HepG2 (cell line): ENCODE data around the gene HS3ST5. TPM values are rescaled to one million over a fixed set of nuclear protein-coding genes. Genes with fewer than 3 reads are reported as not detected.

ENCODE experiments used
- ATAC-seq: fragments of 200-7000 bp; cut with Tn5 transposase; 3 replicates; pipeline ENCODE4 v1.9.1; 2020; ENCODE audit warnings: mild to moderate bottlenecking, moderate library complexity
- BruUV-seq: library from RNA; stranded (reverse); fragments of 400-500 nt; replicated peaks from 2 replicates; lab custom pipeline; 2021; lab: Mats Ljungman, UMichigan
- CTCF ChIA-PET: fragments of 300-600 bp; formaldehyde crosslinking; extraction: SDS; loops from one replicate; lab custom pipeline; 2021; ENCODE audit warnings: low total read pairs, inconsistent platforms, low intra/inter-chr PET ratio; lab: Yijun Ruan, JAX
- POLR2A ChIA-PET: fragments of 350-600 bp; sonication (Branson Sonifier 250); formaldehyde crosslinking; loops from one replicate; lab custom pipeline; 2020; ENCODE audit warnings: antibody characterized with exemption, inconsistent platforms; lab: Yijun Ruan, JAX
- DNase-seq: peaks from one replicate; pipeline ENCODE4 v3.0.0-alpha.2; 2015; ENCODE audit warnings: low spot score
- FAIRE-seq: peaks from 3 replicates; lab custom pipeline; 2011; peaks lifted over from hg19 to GRCh38; lab: Jason Lieb, UNC
- H2AFZ ChIP-seq: one replicate; pipeline ENCODE4 v1.6.1; 2011; ENCODE audit warnings: low read length, inconsistent platforms
- H3K27ac ChIP-seq: fragments of 300-600 bp; 3 replicates; pipeline ENCODE4 v1.8.0; 2011; ENCODE audit warnings: mixed run types, mild to moderate bottlenecking, mixed read lengths, low read length, inconsistent platforms; ENCODE audit not compliant: insufficient read depth; ENCODE audit errors: extremely low read length
- H3K27me3 ChIP-seq, 2 experiments: fragments of 200-600 bp in 1 of 2; 2 replicates in 1 of 2; 3 replicates in 1 of 2; pipeline versions ENCODE4 v1.6.0 to v1.8.0; 2011; ENCODE audit warnings: low read length in 2 of 2, mild to moderate bottlenecking in 2 of 2, moderate library complexity in 2 of 2, inconsistent platforms in 1 of 2; ENCODE audit not compliant: insufficient read depth in 2 of 2, control insufficient read depth in 1 of 2
- H3K36me3 ChIP-seq, 2 experiments: fragments of 200-600 bp in 1 of 2; replicated peaks in 1 of 2; 2 replicates in 1 of 2; 3 replicates in 1 of 2; pipeline versions ENCODE4 v1.5.1 to v1.8.0; 2011; ENCODE audit warnings: low read length in 2 of 2, inconsistent platforms in 1 of 2; ENCODE audit not compliant: insufficient read depth in 2 of 2, control insufficient read depth in 1 of 2
- H3K4me1 ChIP-seq: 2 replicates; pipeline ENCODE4 v1.5.1; 2012; ENCODE audit warnings: low read length, inconsistent platforms; ENCODE audit not compliant: insufficient read depth
- H3K4me2 ChIP-seq: 2 replicates; pipeline ENCODE4 v1.6.0; 2011; ENCODE audit warnings: low read depth, low read length, inconsistent platforms
- H3K4me3 ChIP-seq, 3 experiments: fragments of 200-600 bp in 1 of 3; sonication (generic), shearing (Covaris generic) in 1 of 3; replicated peaks in 1 of 3; 2 replicates each; pipeline ENCODE4 v1.5.1; 2011 to 2016; ENCODE audit warnings: low read length in 3 of 3, inconsistent platforms in 2 of 3, low read depth in 2 of 3, mild to moderate bottlenecking in 2 of 3, control low read depth in 1 of 3, mixed read lengths in 1 of 3; ENCODE audit not compliant: insufficient read depth in 1 of 3
- H3K79me2 ChIP-seq: one replicate; pipeline ENCODE4 v1.6.1; 2011; ENCODE audit warnings: low read length, inconsistent platforms; ENCODE audit not compliant: insufficient read depth
- H3K9ac ChIP-seq: 2 replicates; pipeline ENCODE4 v1.6.0; 2011; ENCODE audit warnings: mild to moderate bottlenecking, low read depth, low read length, inconsistent platforms; ENCODE audit not compliant: insufficient read depth
- H3K9me3 ChIP-seq: 2 replicates; pipeline ENCODE4 v1.5.1; 2012; ENCODE audit warnings: mild to moderate bottlenecking, low read length
- H4K20me1 ChIP-seq: 2 replicates; pipeline ENCODE4 v1.6.0; 2011; ENCODE audit warnings: inconsistent platforms, mild to moderate bottlenecking, low read length, moderate library complexity; ENCODE audit not compliant: insufficient read depth
- DPF2 ChIP-seq: sonication (generic); formaldehyde crosslinking; IDR thresholded peaks from 2 replicates; pipeline ENCODE4 v1.4.0; 2020; ENCODE audit warnings: mild to moderate bottlenecking, low read depth, missing genetic modification reagents, borderline replicate concordance
- IKZF1 ChIP-seq: fragments of 450-650 bp; IDR thresholded peaks from 2 replicates; pipeline ENCODE4 v1.7.1; 2016
- KMT2B ChIP-seq: IDR thresholded peaks from 2 replicates; pipeline ENCODE4 v1.6.1; 2016; ENCODE audit warnings: missing genetic modification reagents, missing compliant biosample characterization
- MIXL1 ChIP-seq: IDR thresholded peaks from 2 replicates; pipeline ENCODE4 v1.6.1; 2016
- NRL ChIP-seq: sonication (generic); formaldehyde crosslinking; IDR thresholded peaks from 2 replicates; pipeline ENCODE4 v1.5.0; 2020; ENCODE audit warnings: missing genetic modification reagents, mild to moderate bottlenecking, moderate library complexity, borderline replicate concordance
- PLRG1 ChIP-seq: fragments of 450-650 bp; conservative IDR thresholded peaks from 2 replicates; pipeline ENCODE4 v1.6.1; 2016
- SIX4 ChIP-seq: sonication (generic); formaldehyde crosslinking; IDR thresholded peaks from 2 replicates; pipeline ENCODE4 v1.4.0; 2020; ENCODE audit warnings: missing genetic modification reagents
- ZBTB42 ChIP-seq: sonication (generic); formaldehyde crosslinking; IDR thresholded peaks from 2 replicates; pipeline ENCODE4 v1.5.0; 2020; ENCODE audit warnings: mild to moderate bottlenecking, missing genetic modification reagents
- ZFP36 ChIP-seq: fragments of 150-350 bp; IDR thresholded peaks from 2 replicates; pipeline ENCODE4 v1.6.1; 2018; ENCODE audit warnings: borderline replicate concordance, low read length, low read depth; ENCODE audit not compliant: partially characterized antibody
- ZIK1 ChIP-seq: sonication (generic); formaldehyde crosslinking; IDR thresholded peaks from 2 replicates; pipeline ENCODE4 v1.5.0; 2020; ENCODE audit warnings: mild to moderate bottlenecking, low read depth, missing genetic modification reagents, borderline replicate concordance
- ZNF577 ChIP-seq: sonication (generic); formaldehyde crosslinking; IDR thresholded peaks from 2 replicates; pipeline ENCODE4 v1.4.0; 2020; ENCODE audit warnings: mild to moderate bottlenecking, low read depth, missing genetic modification reagents, borderline replicate concordance
- WGBS: methylation state at CpG from one replicate; pipeline ENCODE4 v1.1.6; 2017; ENCODE audit warnings: low lambda C conversion rate; 5-methylcytosine and 5-hydroxymethylcytosine counted together
- in situ Hi-C: cut with HindIII; loops from 2 replicates; pipeline ENCODE4 v1.10.0; 2017; ENCODE audit warnings: low pct_unique_long_range_greater_than_20kb; ENCODE audit not compliant: extremely low pct_ligation_motif_present
- intact Hi-C: fragments of 100-400 bp; cut with micrococcal nuclease; formaldehyde crosslinking; loops from one replicate; pipeline ENCODE4 v1.10.0; 2022; ENCODE audit not compliant: unreplicated experiment
- polyA plus RNA-seq, 8 experiments: library from polyadenylated mRNA; depleted of rRNA in 3 of 8; stranded (reverse) in 7 of 8; unstranded in 1 of 8; fragments of >200 nt; fragmentation: Illumina TruSeq in 4 of 8; extraction: Trizol in 4 of 8; gene quantifications; 2 replicates each; pipeline versions ENCODE4 v1.2.1 to v1.2.3, GENCODE V29; 2011 to 2016; ENCODE audit warnings: low read depth in 4 of 8, missing spikeins in 1 of 8, mixed read lengths in 1 of 8; ENCODE audit not compliant: insufficient read depth in 1 of 8
- total RNA-seq, 5 experiments: library from RNA; depleted of rRNA; stranded (reverse); fragments of >200 nt; fragmentation: Illumina TruSeq; extraction: Trizol; gene quantifications; 2 replicates each; pipeline ENCODE4 v1.2.3, GENCODE V29; 2016; ENCODE audit warnings: low read depth in 1 of 5
- TF ChIP-seq, protein P1 (sequence below): sonication (generic); formaldehyde crosslinking; IDR thresholded peaks from 2 replicates; pipeline ENCODE4 v1.4.0; 2020; ENCODE audit warnings: mild to moderate bottlenecking, missing genetic modification reagents, borderline replicate concordance

The HS3ST5 gene
- total and polyA plus RNA-seq, 2 of the 13 experiments (the other 11 are each of a cell fraction or from before 2014, with no cell fraction given), result 1.1 to 1.6 TPM

DNA sequence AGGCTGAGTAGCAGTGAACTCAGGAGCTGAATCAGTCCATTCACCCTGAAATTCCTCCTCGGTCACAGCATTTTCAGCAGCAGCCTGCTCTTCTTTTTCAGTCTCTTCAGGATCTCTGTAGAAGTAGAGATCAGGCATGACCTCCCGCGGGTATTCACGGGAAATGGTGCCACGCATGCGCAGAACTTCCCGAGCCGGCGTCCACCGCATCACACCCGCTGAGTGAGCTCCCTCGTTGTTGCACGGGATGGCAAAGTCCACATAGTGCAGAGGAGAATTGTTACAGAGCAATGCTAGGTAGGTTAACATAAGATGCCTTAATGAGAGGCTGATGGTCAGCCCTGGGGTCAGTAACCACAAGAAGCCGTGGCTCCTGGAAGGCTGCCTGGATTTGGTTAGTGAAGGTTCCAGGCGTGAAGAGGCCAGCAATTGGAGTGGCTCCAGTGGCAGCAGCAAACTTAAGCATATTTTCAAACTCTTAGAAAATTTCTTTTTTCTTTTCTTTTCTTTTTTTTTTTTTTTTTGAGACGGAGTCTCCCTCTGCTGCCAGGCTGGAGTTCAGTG, 258.4 kb downstream of the HS3ST5 start:
- Histone ChIP-seq H3K36me3 (no peaks in the 10 kb centered on the region), H3K9ac (no peak overlapping the region), H2AFZ (no peak overlapping the region), H3K79me2 (no peaks in the 10 kb centered on the region), H3K27me3 (no peaks in the 10 kb centered on the region), H3K4me2 (no peak overlapping the region), H3K4me3 (no peak overlapping the region), H4K20me1 (no peaks in the 10 kb centered on the region), H3K27ac (no peak overlapping the region), H3K4me1 (no peaks in the 10 kb centered on the region), H3K9me3 (no peaks in the 10 kb centered on the region)
- CTCF ChIA-PET, result no interaction called here
- no peak for TF ChIP-seq IKZF1
- no peak for TF ChIP-seq DPF2 (CRISPR knock-in tag)
- no peak for TF ChIP-seq SIX4
- TF ChIP-seq MIXL1, result no peak
- no peak for TF ChIP-seq ZBTB42 (CRISPR knock-in tag)
- TF ChIP-seq ZFP36, result no peak
- TF ChIP-seq ZNF577 (CRISPR knock-in tag), result no peak
- TF ChIP-seq PLRG1, result no peak
- TF ChIP-seq ZIK1 (CRISPR knock-in tag), result no peak
- no peak for TF ChIP-seq KMT2B (CRISPR knock-in tag)
- no peak for TF ChIP-seq NRL
- TF ChIP-seq, protein P1, sequence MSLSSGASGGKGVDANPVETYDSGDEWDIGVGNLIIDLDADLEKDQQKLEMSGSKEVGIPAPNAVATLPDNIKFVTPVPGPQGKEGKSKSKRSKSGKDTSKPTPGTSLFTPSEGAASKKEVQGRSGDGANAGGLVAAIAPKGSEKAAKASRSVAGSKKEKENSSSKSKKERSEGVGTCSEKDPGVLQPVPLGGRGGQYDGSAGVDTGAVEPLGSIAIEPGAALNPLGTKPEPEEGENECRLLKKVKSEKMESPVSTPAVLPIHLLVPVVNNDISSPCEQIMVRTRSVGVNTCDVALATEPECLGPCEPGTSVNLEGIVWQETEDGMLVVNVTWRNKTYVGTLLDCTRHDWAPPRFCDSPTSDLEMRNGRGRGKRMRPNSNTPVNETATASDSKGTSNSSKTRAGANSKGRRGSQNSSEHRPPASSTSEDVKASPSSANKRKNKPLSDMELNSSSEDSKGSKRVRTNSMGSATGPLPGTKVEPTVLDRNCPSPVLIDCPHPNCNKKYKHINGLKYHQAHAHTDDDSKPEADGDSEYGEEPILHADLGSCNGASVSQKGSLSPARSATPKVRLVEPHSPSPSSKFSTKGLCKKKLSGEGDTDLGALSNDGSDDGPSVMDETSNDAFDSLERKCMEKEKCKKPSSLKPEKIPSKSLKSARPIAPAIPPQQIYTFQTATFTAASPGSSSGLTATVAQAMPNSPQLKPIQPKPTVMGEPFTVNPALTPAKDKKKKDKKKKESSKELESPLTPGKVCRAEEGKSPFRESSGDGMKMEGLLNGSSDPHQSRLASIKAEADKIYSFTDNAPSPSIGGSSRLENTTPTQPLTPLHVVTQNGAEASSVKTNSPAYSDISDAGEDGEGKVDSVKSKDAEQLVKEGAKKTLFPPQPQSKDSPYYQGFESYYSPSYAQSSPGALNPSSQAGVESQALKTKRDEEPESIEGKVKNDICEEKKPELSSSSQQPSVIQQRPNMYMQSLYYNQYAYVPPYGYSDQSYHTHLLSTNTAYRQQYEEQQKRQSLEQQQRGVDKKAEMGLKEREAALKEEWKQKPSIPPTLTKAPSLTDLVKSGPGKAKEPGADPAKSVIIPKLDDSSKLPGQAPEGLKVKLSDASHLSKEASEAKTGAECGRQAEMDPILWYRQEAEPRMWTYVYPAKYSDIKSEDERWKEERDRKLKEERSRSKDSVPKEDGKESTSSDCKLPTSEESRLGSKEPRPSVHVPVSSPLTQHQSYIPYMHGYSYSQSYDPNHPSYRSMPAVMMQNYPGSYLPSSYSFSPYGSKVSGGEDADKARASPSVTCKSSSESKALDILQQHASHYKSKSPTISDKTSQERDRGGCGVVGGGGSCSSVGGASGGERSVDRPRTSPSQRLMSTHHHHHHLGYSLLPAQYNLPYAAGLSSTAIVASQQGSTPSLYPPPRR (CRISPR knock-in tag), result no peak
- no peak for DNase-seq
- in situ Hi-C loops (no loop called here), intact Hi-C loops (no loop called here)
- POLR2A ChIA-PET, result no interaction called here
- no peak for FAIRE-seq
- WGBS, result 91% methylated on average over 16 of the region's 16 CpGs
- BruUV-seq, result no TSS peak
- no peak for ATAC-seq
